Suprapubic skin (tissue), 4 donors: Measurements from ENCODE around the gene MYH7B.

Experiments used
- CTCF ChIP-seq, 2 donors: fragments of 200-600 bp in 1 of 2; fragments of 450-650 bp in 1 of 2; sonication (generic) in 1 of 2; IDR thresholded peaks; one replicate each; pipeline ENCODE4 v1.5.1; 2016 to 2019; ENCODE audit warnings: antibody characterized with exemption in 2 of 2, mild to moderate bottlenecking in 1 of 2, moderate library complexity in 1 of 2
- EP300 ChIP-seq: sonication (generic); formaldehyde crosslinking; IDR thresholded peaks from one replicate; pipeline ENCODE4 v1.6.1; 2017; ENCODE audit warnings: antibody characterized with exemption
- POLR2AphosphoS5 ChIP-seq, 3 donors: sonication (generic); formaldehyde crosslinking; IDR thresholded peaks; one replicate each; pipeline ENCODE4 v1.6.1; 2017; ENCODE audit warnings: antibody characterized with exemption in 3 of 3

GRCh38 chr20:35002426-35003210, 47.0 kb downstream of the MYH7B start:
- TF ChIP-seq POLR2AphosphoS5 (IDR thresholded peaks at IDR 0.05) (no peak), CTCF (IDR thresholded peaks at IDR 0.05) (no peak), EP300 (no peak)
